MM.1S (cell line): ENCODE data around the gene PRKAG3.

Source experiments
- DNase-seq: peaks from one replicate; pipeline ENCODE4 v3.0.0-alpha.2; 2015
- H2AFZ ChIP-seq: fragments of 300-600 bp; sonication (generic); 2 replicates; pipeline ENCODE4 v1.6.0; 2016; ENCODE audit warnings: antibody characterized with exemption, low read length
- H3F3A ChIP-seq: fragments of 300-600 bp; sonication (generic); 2 replicates; pipeline ENCODE4 v1.6.1; 2016; ENCODE audit warnings: mild to moderate bottlenecking, antibody characterized with exemption, low read length, moderate library complexity, mixed read lengths; ENCODE audit not compliant: insufficient read depth
- H3K27ac ChIP-seq: fragments of 300-600 bp; sonication (generic); 2 replicates; pipeline ENCODE4 v1.5.1; 2016; ENCODE audit warnings: mild to moderate bottlenecking, low read length
- H3K27me3 ChIP-seq: fragments of 300-600 bp; sonication (generic); replicated peaks from 2 replicates; pipeline ENCODE4 v1.6.0; 2016; ENCODE audit warnings: low read length; ENCODE audit not compliant: insufficient read depth
- H3K36me3 ChIP-seq: fragments of 300-600 bp; sonication (generic); replicated peaks from 2 replicates; pipeline ENCODE4 v1.6.1; 2016; ENCODE audit warnings: mild to moderate bottlenecking, low read length, mixed read lengths; ENCODE audit not compliant: insufficient read depth
- H3K4me1 ChIP-seq: fragments of 300-600 bp; sonication (generic); 2 replicates; pipeline ENCODE4 v1.6.1; 2016; ENCODE audit warnings: low read length, mixed read lengths
- H3K4me2 ChIP-seq: fragments of 300-600 bp; sonication (generic); 2 replicates; pipeline ENCODE4 v1.6.0; 2016; ENCODE audit warnings: low read depth, low read length
- H3K4me3 ChIP-seq: fragments of 300-600 bp; sonication (generic); 2 replicates; pipeline ENCODE4 v1.5.1; 2016; ENCODE audit warnings: low read length, mixed read lengths
- H3K79me2 ChIP-seq: fragments of 300-600 bp; sonication (generic); 2 replicates; pipeline ENCODE4 v1.6.1; 2016; ENCODE audit warnings: mixed run types, low read length, mixed read lengths
- H3K9ac ChIP-seq: fragments of 300-600 bp; sonication (generic); 2 replicates; pipeline ENCODE4 v1.6.1; 2016; ENCODE audit warnings: low read length, mixed read lengths
- H3K9me2 ChIP-seq: fragments of 300-600 bp; sonication (generic); replicated peaks from 2 replicates; pipeline ENCODE4 v1.6.1; 2016; ENCODE audit warnings: mild to moderate bottlenecking, low read length, mixed read lengths; ENCODE audit not compliant: insufficient read depth
- H3K9me3 ChIP-seq: fragments of 300-600 bp; sonication (generic); replicated peaks from 2 replicates; pipeline ENCODE4 v1.6.1; 2016; ENCODE audit warnings: mild to moderate bottlenecking, low read length, mixed read lengths; ENCODE audit not compliant: insufficient read depth
- H4K20me1 ChIP-seq: fragments of 300-600 bp; sonication (generic); 2 replicates; pipeline ENCODE4 v1.6.1; 2016; ENCODE audit warnings: mild to moderate bottlenecking, low read length, moderate library complexity, mixed read lengths; ENCODE audit not compliant: insufficient read depth
- CTCF ChIP-seq: fragments of 300-600 bp; sonication (generic); IDR thresholded peaks from 2 replicates; pipeline ENCODE4 v1.5.1; 2016; ENCODE audit warnings: antibody characterized with exemption, low read length, mixed read lengths
- EZH2 ChIP-seq: fragments of 300-600 bp; sonication (generic); optimal IDR thresholded peaks from 2 replicates; pipeline ENCODE3; 2017; ENCODE audit warnings: low read depth, mild to moderate bottlenecking, antibody characterized with exemption, low read length, mixed read lengths
- EZH2phosphoT487 ChIP-seq: fragments of 300-600 bp; sonication (generic); IDR thresholded peaks from 2 replicates; pipeline ENCODE4 v1.6.1; 2018; ENCODE audit warnings: antibody characterized with exemption, low read length

Gene PRKAG3

GRCh38 chr2:218799990-218800389, 31.6 kb downstream of the PRKAG3 start:
- no peak overlapping the region for H2AFZ ChIP-seq
- TF ChIP-seq EZH2phosphoT487 (no peak), CTCF (no peak), EZH2 (no peak)
- no peaks in the 10 kb centered on the region for H3K79me2 ChIP-seq
- no peak overlapping the region for H3K4me3 ChIP-seq
- no peaks in the 10 kb centered on the region for H3F3A ChIP-seq
- H3K9me2 ChIP-seq, result no peaks in the 10 kb centered on the region
- no peaks in the 10 kb centered on the region for H4K20me1 ChIP-seq
- no peaks in the 10 kb centered on the region for H3K27me3 ChIP-seq
- no peak overlapping the region for H3K4me2 ChIP-seq
- no peaks in the 10 kb centered on the region for H3K4me1 ChIP-seq
- H3K9me3 ChIP-seq, result no peaks in the 10 kb centered on the region
- no peak overlapping the region for H3K9ac ChIP-seq
- H3K36me3 ChIP-seq, result no peaks in the 10 kb centered on the region
- H3K27ac ChIP-seq, result no peak overlapping the region
- no peak for DNase-seq

- H3K27ac ChIP-seq, result no peak overlapping the region
- H3K4me1 ChIP-seq, result no peaks in the 10 kb centered on the region
- no peak overlapping the region for H3K9ac ChIP-seq
- no peaks in the 10 kb centered on the region for H3K27me3 ChIP-seq
- H3K79me2 ChIP-seq, result no peaks in the 10 kb centered on the region
- H3K4me3 ChIP-seq, result no peak overlapping the region
- H2AFZ ChIP-seq, result no peak overlapping the region
- DNase-seq, result no peak
- H3K9me3 ChIP-seq, result no peaks in the 10 kb centered on the region
- TF ChIP-seq CTCF, result no peak
- no peak for TF ChIP-seq EZH2
- TF ChIP-seq EZH2phosphoT487, result no peak
- no peaks in the 10 kb centered on the region for H3F3A ChIP-seq
- no peaks in the 10 kb centered on the region for H3K36me3 ChIP-seq
- no peak overlapping the region for H3K4me2 ChIP-seq
- H3K9me2 ChIP-seq, result no peaks in the 10 kb centered on the region
- H4K20me1 ChIP-seq, result no peaks in the 10 kb centered on the region
These were observed 32.7 kb downstream of the PRKAG3 start for GRCh38 chr2:218798767-218799504.

GRCh38 chr2:218796691-218797090, 34.9 kb downstream of the PRKAG3 start:
- Histone ChIP-seq H3K27me3 (no peaks in the 10 kb centered on the region), H2AFZ (no peak overlapping the region), H3K4me1 (no peaks in the 10 kb centered on the region), H3K36me3 (no peaks in the 10 kb centered on the region), H4K20me1 (no peaks in the 10 kb centered on the region), H3K27ac (no peak overlapping the region), H3K4me3 (no peak overlapping the region), H3K9ac (no peak overlapping the region), H3K9me2 (no peaks in the 10 kb centered on the region), H3F3A (no peaks in the 10 kb centered on the region), H3K4me2 (no peak overlapping the region), H3K9me3 (no peaks in the 10 kb centered on the region), H3K79me2 (no peaks in the 10 kb centered on the region)
- TF ChIP-seq CTCF, result no peak
- TF ChIP-seq EZH2, result no peak
- no peak for TF ChIP-seq EZH2phosphoT487
- DNase-seq, result no peak
